PC-9 (cell line): ENCODE data around the gene IFT81. TPM values are rescaled to one million over a fixed set of nuclear protein-coding genes. Genes with fewer than 3 reads are reported as not detected.

ENCODE experiments used
- BruUV-seq: library from RNA; stranded (reverse); fragments of 400-500 nt; replicated peaks from 2 replicates; lab custom pipeline; 2021; lab: Mats Ljungman, UMichigan
- CTCF ChIA-PET: fragments of 300-600 bp; sonication (Branson Sonifier 250); formaldehyde crosslinking; loops from one replicate; lab custom pipeline; 2022; ENCODE audit warnings: antibody characterized with exemption; lab: Charles Lee
- POLR2A ChIA-PET: fragments of 300-600 bp; sonication (Branson Sonifier 250); formaldehyde crosslinking; loops from one replicate; lab custom pipeline; 2022; ENCODE audit warnings: antibody characterized with exemption; ENCODE audit not compliant: unreplicated experiment; lab: Charles Lee
- DNase-seq, 2 experiments: peaks; one replicate each; pipeline versions ENCODE4 v3.0.0 to v3.0.0-alpha.2; 2015 to 2022; ENCODE audit warnings: mixed read lengths in 1 of 2
- H2AFZ ChIP-seq: fragments of 200-600 bp; sonication (generic); 2 replicates; pipeline ENCODE4 v1.8.1; 2017; ENCODE audit warnings: antibody characterized with exemption
- H3F3A ChIP-seq: fragments of 200-600 bp; sonication (generic); 2 replicates; pipeline ENCODE4 v1.8.1; 2017; ENCODE audit warnings: antibody characterized with exemption, mild to moderate bottlenecking, low read depth; ENCODE audit not compliant: insufficient read depth
- H3K27ac ChIP-seq: fragments of 200-600 bp; sonication (generic); 2 replicates; pipeline ENCODE4 v1.6.1; 2016; ENCODE audit warnings: mixed run types
- H3K27me3 ChIP-seq: fragments of 200-600 bp; sonication (generic); 2 replicates; pipeline ENCODE4 v1.6.1; 2016; ENCODE audit warnings: low read depth, mixed run types; ENCODE audit not compliant: insufficient read depth
- H3K36me3 ChIP-seq: fragments of 200-600 bp; sonication (generic); 2 replicates; pipeline ENCODE4 v1.6.1; 2016; ENCODE audit warnings: low read depth, mixed run types
- H3K4me1 ChIP-seq: fragments of 200-600 bp; sonication (generic); replicated peaks from 2 replicates; pipeline ENCODE4 v1.6.1; 2016; ENCODE audit warnings: mixed run types; ENCODE audit not compliant: insufficient read depth
- H3K4me2 ChIP-seq: fragments of 200-600 bp; sonication (generic); 2 replicates; pipeline ENCODE4 v1.6.1; 2017; ENCODE audit warnings: mixed run types
- H3K4me3 ChIP-seq: fragments of 200-600 bp; sonication (generic); 2 replicates; pipeline ENCODE4 v1.6.1; 2016; ENCODE audit warnings: mixed run types
- H3K79me2 ChIP-seq: fragments of 200-600 bp; sonication (generic); 2 replicates; pipeline ENCODE4 v1.6.1; 2017; ENCODE audit warnings: low read depth, mixed run types
- H3K9me2 ChIP-seq: fragments of 200-600 bp; sonication (generic); 2 replicates; pipeline ENCODE4 v1.8.1; 2017; ENCODE audit warnings: mild to moderate bottlenecking; ENCODE audit not compliant: insufficient read depth
- H3K9me3 ChIP-seq: fragments of 200-600 bp; sonication (generic); 2 replicates; pipeline ENCODE4 v1.8.1; 2016; ENCODE audit warnings: low read depth; ENCODE audit not compliant: insufficient read depth
- H4K20me1 ChIP-seq: fragments of 200-600 bp; sonication (generic); 2 replicates; pipeline ENCODE4 v1.8.1; 2017; ENCODE audit not compliant: insufficient read depth
- EZH2 ChIP-seq: fragments of 200-600 bp; sonication (generic); IDR thresholded peaks from 2 replicates; pipeline ENCODE4 v1.8.0; 2017; ENCODE audit warnings: antibody characterized with exemption, low read depth
- intact Hi-C: fragments of 100-400 bp; cut with micrococcal nuclease; formaldehyde crosslinking; loops from one replicate; pipeline ENCODE4 v1.10.0; 2022; ENCODE audit not compliant: unreplicated experiment
- total RNA-seq: library from RNA; stranded (reverse); gene quantifications from 2 replicates; pipeline ENCODE4 v1.2.3, GENCODE V29; 2021
- TF ChIP-seq, protein P1 (sequence below): fragments of 200-600 bp; sonication (generic); conservative IDR thresholded peaks from 2 replicates; pipeline ENCODE4 v1.6.1; 2017; ENCODE audit warnings: mixed run types, antibody characterized with exemption, mild to moderate bottlenecking, moderate library complexity

Gene IFT81
- total RNA-seq, 1 experiment from 2014 or later, result 19.3 TPM

- BruUV-seq, result no TSS peak
- DNase-seq, result no peak
- ChIA-PET CTCF (no interaction called here), POLR2A (no interaction called here)
- intact Hi-C loops, result no loop called here
- no peaks in the 10 kb centered on the region for H4K20me1 ChIP-seq
- H3K4me2 ChIP-seq, result no peak overlapping the region
- no peaks in the 10 kb centered on the region for H3K79me2 ChIP-seq
- no peaks in the 10 kb centered on the region for H3K27me3 ChIP-seq
- no peaks in the 10 kb centered on the region for H3K4me1 ChIP-seq
- H3K36me3 ChIP-seq, result 0 out of 2 replicates have a peak, but pooled peaks cover 5% of the 10 kb centered on the region
- no peak overlapping the region for H3K27ac ChIP-seq
- TF ChIP-seq EZH2, result no peak
- TF ChIP-seq, protein P1, sequence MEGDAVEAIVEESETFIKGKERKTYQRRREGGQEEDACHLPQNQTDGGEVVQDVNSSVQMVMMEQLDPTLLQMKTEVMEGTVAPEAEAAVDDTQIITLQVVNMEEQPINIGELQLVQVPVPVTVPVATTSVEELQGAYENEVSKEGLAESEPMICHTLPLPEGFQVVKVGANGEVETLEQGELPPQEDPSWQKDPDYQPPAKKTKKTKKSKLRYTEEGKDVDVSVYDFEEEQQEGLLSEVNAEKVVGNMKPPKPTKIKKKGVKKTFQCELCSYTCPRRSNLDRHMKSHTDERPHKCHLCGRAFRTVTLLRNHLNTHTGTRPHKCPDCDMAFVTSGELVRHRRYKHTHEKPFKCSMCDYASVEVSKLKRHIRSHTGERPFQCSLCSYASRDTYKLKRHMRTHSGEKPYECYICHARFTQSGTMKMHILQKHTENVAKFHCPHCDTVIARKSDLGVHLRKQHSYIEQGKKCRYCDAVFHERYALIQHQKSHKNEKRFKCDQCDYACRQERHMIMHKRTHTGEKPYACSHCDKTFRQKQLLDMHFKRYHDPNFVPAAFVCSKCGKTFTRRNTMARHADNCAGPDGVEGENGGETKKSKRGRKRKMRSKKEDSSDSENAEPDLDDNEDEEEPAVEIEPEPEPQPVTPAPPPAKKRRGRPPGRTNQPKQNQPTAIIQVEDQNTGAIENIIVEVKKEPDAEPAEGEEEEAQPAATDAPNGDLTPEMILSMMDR, result no peak
- H3K9me3 ChIP-seq, result no peaks in the 10 kb centered on the region
- H3K9me2 ChIP-seq, result no peaks in the 10 kb centered on the region
- no peak overlapping the region for H3K4me3 ChIP-seq
- no peak overlapping the region for H2AFZ ChIP-seq
- 0 out of 2 replicates have a peak, but pooled peaks cover 5% of the 10 kb centered on the region for H3F3A ChIP-seq
These were observed 46.5 kb downstream of the IFT81 start for GRCh38 chr12:110170535-110171185.

GRCh38 chr12:110171186-110171538 is 47.0 kb downstream of the IFT81 start:
- no peaks in the 10 kb centered on the region for H3K27me3 ChIP-seq
- no peak overlapping the region for H3K4me3 ChIP-seq
- no peak overlapping the region for H2AFZ ChIP-seq
- 0 out of 2 replicates have a peak, but pooled peaks cover 3% of the 10 kb centered on the region for H3K36me3 ChIP-seq
- H3F3A ChIP-seq, result 0 out of 2 replicates have a peak, but pooled peaks cover 5% of the 10 kb centered on the region
- no peak for DNase-seq
- H3K9me3 ChIP-seq, result no peaks in the 10 kb centered on the region
- H3K4me1 ChIP-seq, result no peaks in the 10 kb centered on the region
- no peaks in the 10 kb centered on the region for H4K20me1 ChIP-seq
- no peak overlapping the region for H3K27ac ChIP-seq
- H3K79me2 ChIP-seq, result no peaks in the 10 kb centered on the region
- CTCF ChIA-PET, result no interaction called here
- no peaks in the 10 kb centered on the region for H3K9me2 ChIP-seq
- intact Hi-C loops, result no loop called here
- POLR2A ChIA-PET, result no interaction called here
- TF ChIP-seq, protein P1, result no peak
- TF ChIP-seq EZH2, result no peak
- no peak overlapping the region for H3K4me2 ChIP-seq
- no TSS peak for BruUV-seq

DNA sequence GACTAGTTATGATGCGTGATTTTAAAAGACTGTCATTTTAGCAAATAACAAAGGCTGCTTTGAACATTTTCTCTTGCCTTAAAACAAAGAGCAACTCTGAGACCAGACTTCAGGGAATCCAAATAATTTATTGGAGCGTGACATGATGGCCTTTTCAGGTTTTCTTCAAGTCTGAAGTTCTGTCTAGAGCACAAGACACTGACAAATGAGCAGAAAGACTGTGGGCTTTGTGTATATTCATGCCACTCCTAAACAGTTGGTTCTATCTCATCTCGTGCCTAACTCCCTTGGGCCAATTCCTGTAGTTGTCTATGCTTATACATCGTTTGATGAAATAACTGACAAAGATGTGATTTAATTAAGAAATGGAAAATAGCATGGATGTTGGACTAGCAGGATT is 47.5 kb downstream of the IFT81 start:
- Histone ChIP-seq H3K4me1 (no peaks in the 10 kb centered on the region), H3K9me3 (no peaks in the 10 kb centered on the region), H3K27me3 (no peaks in the 10 kb centered on the region), H3K27ac (no peak overlapping the region), H3K9me2 (no peaks in the 10 kb centered on the region), H3K4me3 (no peak overlapping the region), H3K4me2 (no peak overlapping the region), H3K36me3 (no peaks in the 10 kb centered on the region), H4K20me1 (no peaks in the 10 kb centered on the region), H2AFZ (no peak overlapping the region), H3F3A (peaks cover 5% of the 10 kb centered on the region; the same call in 1 of the 2 replicates), H3K79me2 (no peaks in the 10 kb centered on the region)
- ChIA-PET CTCF (no interaction called here), POLR2A (no interaction called here)
- intact Hi-C loops, result no loop called here
- no peak for TF ChIP-seq EZH2
- TF ChIP-seq, protein P1, result no peak
- DNase-seq, result no peak
- no TSS peak for BruUV-seq
